HCT116 (cell line): Measurements from ENCODE around the gene ENKD1. TPM values are rescaled to one million over a fixed set of nuclear protein-coding genes. Genes with fewer than 3 reads are reported as not detected.

Experiments
- ATAC-seq: fragments of 200-7000 bp; cut with Tn5 transposase; 2 replicates; pipeline ENCODE4 v1.9.1; 2020; ENCODE audit warnings: mild to moderate bottlenecking, moderate library complexity
- BruUV-seq: library from RNA; stranded (reverse); fragments of 400-500 nt; replicated peaks from 2 replicates; lab custom pipeline; 2021; lab: Mats Ljungman, UMichigan
- CTCF ChIA-PET: fragments of 300-600 bp; sonication (Branson Sonifier 250); formaldehyde crosslinking; loops from one replicate; lab custom pipeline; 2021; ENCODE audit warnings: antibody characterized with exemption; lab: Charles Lee
- POLR2A ChIA-PET: fragments of 300-600, 350-600 bp; sonication (Branson Sonifier 250); formaldehyde crosslinking; loops from one replicate; lab custom pipeline; 2021; ENCODE audit warnings: antibody characterized with exemption; lab: Charles Lee
- RAD21 ChIA-PET, 2 experiments: fragments of 300-600 bp; sonication (Branson Sonifier 250); formaldehyde crosslinking; loops; one replicate each; lab custom pipeline; 2023; ENCODE audit warnings: low total read pairs in 2 of 2; ENCODE audit not compliant: uncharacterized antibody in 2 of 2, unreplicated experiment in 2 of 2, low non-redundant PET in 1 of 2; lab: Charles Lee
- DNase-seq: peaks from one replicate; pipeline ENCODE4 v3.0.0-alpha.2; 2010; ENCODE audit warnings: low read depth, low spot score
- H2AFZ ChIP-seq: fragments of 200-600 bp; shearing (Covaris generic), sonication (generic); 2 replicates; pipeline ENCODE4 v1.6.1; 2017; ENCODE audit warnings: low read depth, mixed run types, mixed read lengths, antibody characterized with exemption, low read length; ENCODE audit not compliant: poor library complexity, severe bottlenecking
- H3K27ac ChIP-seq: 2 replicates; pipeline ENCODE4 v1.5.1; 2012; ENCODE audit warnings: low read depth, low read length
- H3K27me3 ChIP-seq: fragments of 200-600 bp; sonication (generic); 2 replicates; pipeline ENCODE4 v1.6.1; 2016; ENCODE audit warnings: mixed run types, low read length, mixed read lengths; ENCODE audit not compliant: insufficient read depth
- H3K36me3 ChIP-seq, 2 experiments: fragments of 200-500 bp in 1 of 2; fragments of 200-600 bp in 1 of 2; sonication (Bioruptor generic) in 1 of 2; sonication (generic) in 1 of 2; 2 replicates each; pipeline versions ENCODE4 v1.5.1 to v1.6.1; 2014 to 2016; ENCODE audit warnings: low read length in 2 of 2, inconsistent platforms in 1 of 2, mixed read lengths in 1 of 2, mixed run types in 1 of 2; ENCODE audit not compliant: insufficient read depth in 2 of 2, control insufficient read depth in 1 of 2
- H3K4me1 ChIP-seq, 2 experiments: fragments of 200-600 bp in 1 of 2; sonication (generic) in 1 of 2; 2 replicates each; pipeline versions ENCODE4 v1.5.1 to v1.6.1; 2012 to 2017; ENCODE audit warnings: low read length in 2 of 2, inconsistent platforms in 1 of 2, mild to moderate bottlenecking in 1 of 2, mixed read lengths in 1 of 2, mixed run types in 1 of 2, moderate library complexity in 1 of 2; ENCODE audit not compliant: insufficient read depth in 2 of 2, control insufficient read depth in 1 of 2
- H3K4me2 ChIP-seq: fragments of 200-600 bp; sonication (generic); 2 replicates; pipeline ENCODE4 v1.6.1; 2017; ENCODE audit warnings: mixed run types, low read length, mixed read lengths
- H3K4me3 ChIP-seq, 2 experiments: fragments of 200-600 bp in 1 of 2; sonication (generic) in 1 of 2; replicated peaks in 1 of 2; 2 replicates each; pipeline ENCODE4 v1.5.1; 2011 to 2016; ENCODE audit warnings: low read length in 2 of 2, control low read depth in 1 of 2, low read depth in 1 of 2, mild to moderate bottlenecking in 1 of 2, mixed read lengths in 1 of 2, mixed run types in 1 of 2
- H3K79me2 ChIP-seq: fragments of 200-600 bp; sonication (generic); 2 replicates; pipeline ENCODE4 v1.6.1; 2017; ENCODE audit warnings: mild to moderate bottlenecking, mixed run types, low read length, moderate library complexity, mixed read lengths; ENCODE audit not compliant: insufficient read depth
- H3K9ac ChIP-seq: fragments of 200-600 bp; sonication (generic); 2 replicates; pipeline ENCODE4 v1.6.1; 2016; ENCODE audit warnings: low read length, mixed read lengths
- H3K9me2 ChIP-seq: fragments of 200-600 bp; sonication (generic), shearing (Covaris generic); 2 replicates; pipeline ENCODE4 v1.6.1; 2017; ENCODE audit warnings: mixed run types, mild to moderate bottlenecking, moderate library complexity; ENCODE audit not compliant: insufficient read depth
- H3K9me3 ChIP-seq, 2 experiments: fragments of 200-500 bp in 1 of 2; fragments of 200-600 bp in 1 of 2; sonication (Bioruptor generic) in 1 of 2; sonication (generic) in 1 of 2; 2 replicates each; pipeline ENCODE4 v1.6.1; 2014 to 2017; ENCODE audit warnings: low read length in 2 of 2, mixed read lengths in 2 of 2, inconsistent platforms in 1 of 2, low read depth in 1 of 2, mild to moderate bottlenecking in 1 of 2, mixed run types in 1 of 2, moderate library complexity in 1 of 2; ENCODE audit not compliant: control insufficient read depth in 1 of 2, insufficient read depth in 1 of 2
- H4K20me1 ChIP-seq: fragments of 200-600 bp; sonication (generic), shearing (Covaris generic); 2 replicates; pipeline ENCODE4 v1.6.1; 2017; ENCODE audit warnings: mixed run types, mild to moderate bottlenecking, moderate library complexity; ENCODE audit not compliant: insufficient read depth
- EGR1 ChIP-seq: IDR thresholded peaks from 2 replicates; pipeline ENCODE4 v1.6.1; 2012; ENCODE audit warnings: low read depth
- ELF1 ChIP-seq: IDR thresholded peaks from 2 replicates; pipeline ENCODE4 v1.6.1; 2012; ENCODE audit warnings: low read depth, borderline replicate concordance
- EZH2 ChIP-seq: fragments of 200-600 bp; sonication (generic); IDR thresholded peaks from 2 replicates; pipeline ENCODE4 v1.6.1; 2017; ENCODE audit warnings: antibody characterized with exemption, mixed run types
- JUND ChIP-seq: IDR thresholded peaks from 2 replicates; pipeline ENCODE4 v1.6.1; 2012
- POLR2AphosphoS5 ChIP-seq: IDR thresholded peaks from 2 replicates; pipeline ENCODE4 v1.6.1; 2011; ENCODE audit warnings: mild to moderate bottlenecking, low read depth, low read length, moderate library complexity
- REST ChIP-seq: IDR thresholded peaks from 2 replicates; pipeline ENCODE4 v1.6.1; 2012; ENCODE audit warnings: low read depth
- SP1 ChIP-seq: IDR thresholded peaks from 2 replicates; pipeline ENCODE4 v1.6.1; 2012; ENCODE audit warnings: low read depth
- SRF ChIP-seq: IDR thresholded peaks from 2 replicates; pipeline ENCODE4 v1.6.1; 2012; ENCODE audit warnings: low read depth
- YY1 ChIP-seq: IDR thresholded peaks from 2 replicates; pipeline ENCODE4 v1.6.1; 2011; ENCODE audit warnings: low read length, low read depth, moderate library complexity, mild to moderate bottlenecking; ENCODE audit not compliant: insufficient replicate concordance; ENCODE audit errors: extremely low read depth
- intact Hi-C: fragments of 100-400 bp; cut with micrococcal nuclease; formaldehyde crosslinking; loops from 2 replicates; pipeline ENCODE4 v1.10.0; 2022
- total RNA-seq: library from RNA; stranded (reverse); gene quantifications from one replicate; pipeline ENCODE4 v1.2.1, GENCODE V29; 2021; ENCODE audit not compliant: unreplicated experiment
- TF ChIP-seq, protein P1 (sequence below), 3 experiments: fragments of 200-600 bp in 1 of 3; sonication (generic) in 1 of 3; IDR thresholded peaks in 2 of 3; conservative IDR thresholded peaks in 1 of 3; 2 replicates each; pipeline ENCODE4 v1.5.1; 2012 to 2017; ENCODE audit warnings: low read depth in 2 of 3, low read length in 2 of 3, antibody characterized with exemption in 1 of 3, borderline replicate concordance in 1 of 3, control low read depth in 1 of 3, mild to moderate bottlenecking in 1 of 3, mixed read lengths in 1 of 3, mixed run types in 1 of 3, moderate library complexity in 1 of 3; ENCODE audit not compliant: insufficient read depth in 1 of 3
- TF ChIP-seq, protein P2 (sequence below): IDR thresholded peaks from 2 replicates; pipeline ENCODE4 v1.6.1; 2012

Gene ENKD1
- total RNA-seq, 1 experiment from 2014 or later, result 16.8 TPM

DNA sequence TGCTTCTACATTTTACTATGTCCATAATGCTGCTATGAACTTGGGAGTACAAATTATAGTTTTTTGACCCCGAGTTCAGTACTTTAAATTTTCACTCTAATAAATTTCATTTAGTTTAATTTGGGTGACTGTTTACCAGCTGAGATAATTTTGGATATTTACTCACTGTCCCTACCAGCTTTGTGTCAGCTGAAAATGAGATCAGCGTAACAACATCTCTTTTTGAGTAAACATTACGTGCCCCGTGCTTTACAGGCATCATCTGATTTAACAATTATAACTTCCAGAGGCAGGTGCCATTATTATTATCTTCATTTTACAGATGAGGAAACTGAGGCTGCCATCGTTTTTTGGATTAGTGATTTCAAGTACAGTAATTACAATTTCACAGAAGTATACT, 37.6 kb upstream of the ENKD1 start (continued):
- TF ChIP-seq REST, result no peak
- no peak for TF ChIP-seq YY1
- TF ChIP-seq SP1, result no peak
- no peak for TF ChIP-seq EZH2
- TF ChIP-seq, protein P1, sequence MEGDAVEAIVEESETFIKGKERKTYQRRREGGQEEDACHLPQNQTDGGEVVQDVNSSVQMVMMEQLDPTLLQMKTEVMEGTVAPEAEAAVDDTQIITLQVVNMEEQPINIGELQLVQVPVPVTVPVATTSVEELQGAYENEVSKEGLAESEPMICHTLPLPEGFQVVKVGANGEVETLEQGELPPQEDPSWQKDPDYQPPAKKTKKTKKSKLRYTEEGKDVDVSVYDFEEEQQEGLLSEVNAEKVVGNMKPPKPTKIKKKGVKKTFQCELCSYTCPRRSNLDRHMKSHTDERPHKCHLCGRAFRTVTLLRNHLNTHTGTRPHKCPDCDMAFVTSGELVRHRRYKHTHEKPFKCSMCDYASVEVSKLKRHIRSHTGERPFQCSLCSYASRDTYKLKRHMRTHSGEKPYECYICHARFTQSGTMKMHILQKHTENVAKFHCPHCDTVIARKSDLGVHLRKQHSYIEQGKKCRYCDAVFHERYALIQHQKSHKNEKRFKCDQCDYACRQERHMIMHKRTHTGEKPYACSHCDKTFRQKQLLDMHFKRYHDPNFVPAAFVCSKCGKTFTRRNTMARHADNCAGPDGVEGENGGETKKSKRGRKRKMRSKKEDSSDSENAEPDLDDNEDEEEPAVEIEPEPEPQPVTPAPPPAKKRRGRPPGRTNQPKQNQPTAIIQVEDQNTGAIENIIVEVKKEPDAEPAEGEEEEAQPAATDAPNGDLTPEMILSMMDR (IDR thresholded peaks at IDR 0.05 in 2 of 3, conservative IDR thresholded peaks at IDR 0.05 in 1 of 3; ENCODE audit: borderline replicate concordance in 1 of 3, insufficient read depth in 1 of 3, low read depth in 2 of 3, low read length in 2 of 3), result no peak
- TF ChIP-seq, protein P2, sequence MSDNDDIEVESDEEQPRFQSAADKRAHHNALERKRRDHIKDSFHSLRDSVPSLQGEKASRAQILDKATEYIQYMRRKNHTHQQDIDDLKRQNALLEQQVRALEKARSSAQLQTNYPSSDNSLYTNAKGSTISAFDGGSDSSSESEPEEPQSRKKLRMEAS, result no peak
- TF ChIP-seq SRF, result no peak

DNA sequence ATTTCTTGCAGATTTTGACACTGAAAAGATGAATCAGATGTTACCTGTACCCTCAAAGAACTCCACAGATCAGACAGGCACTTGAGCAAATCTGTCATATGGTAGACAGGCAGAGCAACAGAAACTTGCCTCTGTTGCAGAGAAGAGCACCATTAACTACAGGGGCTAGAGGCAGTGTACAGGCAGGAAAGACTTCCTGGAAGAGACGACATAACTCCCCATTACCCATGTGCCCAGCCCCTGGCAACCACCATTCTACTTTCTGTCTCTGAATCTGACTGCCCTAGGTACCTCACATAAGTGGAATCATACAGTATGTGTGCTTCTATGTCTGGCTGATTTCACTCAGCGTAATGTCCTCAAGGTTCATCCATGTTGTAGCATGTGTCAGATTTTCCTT, 37.1 kb upstream of the ENKD1 start:
- ChIA-PET POLR2A (no interaction called here), CTCF (no interaction called here), RAD21 (no interaction called here)
- Histone ChIP-seq H3K4me1 (no peaks in the 10 kb centered on the region), H3K27ac (no peak overlapping the region), H4K20me1 (no peaks in the 10 kb centered on the region), H3K9me2 (no peaks in the 10 kb centered on the region), H3K79me2 (peaks cover 53% of the 10 kb centered on the region), H2AFZ (no peak overlapping the region), H3K36me3 (no peaks in the 10 kb centered on the region), H3K9ac (no peak overlapping the region), H3K4me2 (no peak overlapping the region), H3K9me3 (peaks cover 0 to 5% of the 10 kb centered on the region in 2 experiments; a peak in 1 of 4 replicates), H3K27me3 (no peaks in the 10 kb centered on the region), H3K4me3 (no peak overlapping the region)
- intact Hi-C loops, result no loop called here
- BruUV-seq, result no TSS peak
- TF ChIP-seq, protein P2, result no peak
- no peak for TF ChIP-seq ELF1
- no peak for TF ChIP-seq EZH2
- no peak for TF ChIP-seq JUND
- TF ChIP-seq EGR1, result no peak
- TF ChIP-seq POLR2AphosphoS5, result no peak
- DNase-seq (no peak), ATAC-seq (no peak)
